ENCODE data around the gene TMEM184A. TPM values are rescaled to one million over a fixed set of nuclear protein-coding genes. Genes with fewer than 3 reads are reported as not detected.

The TMEM184A gene
- total and polyA plus RNA-seq, 2 of the 8 experiments (the other 6 are each of a cell fraction or from before 2014, with no cell fraction given), result 1.8 to 2.1 TPM

- TF ChIP-seq CTCF (IDR thresholded peaks at IDR 0.05; ENCODE audit: control extremely low read depth in 1 of 3, insufficient read depth in 1 of 3, low read depth in 1 of 3, low read length in 3 of 3) (no peak), EZH2 (IDR thresholded peaks at IDR 0.05; ENCODE audit: low read depth, low read length, severe bottlenecking) (no peak), CREB1 (IDR thresholded peaks at IDR 0.05) (no peak), USF2 (IDR thresholded peaks at IDR 0.05; ENCODE audit: low read length) (no peak), SP1 (IDR thresholded peaks at IDR 0.05; ENCODE audit: low read depth, low read length) (no peak), KDM4A (IDR thresholded peaks at IDR 0.05; ENCODE audit: low read depth, low read length, severe bottlenecking) (no peak)
These were observed 19.6 kb downstream of the TMEM184A start (continued) for GRCh38 chr7:1536455-1536742.
